GM21528 (cell line): ENCODE data around the gene ANKRD11.
A peak's percentile ranks its signal among the peaks of the same experiment; 100 is the strongest.
"Not testable (repeated sequence)": the region's sequence is repeated elsewhere in the genome, so short reads cannot be mapped to it uniquely, and the experiment has no call there.

Source experiments
- ATAC-seq: cut with Tn5 transposase; IDR thresholded peaks from one replicate; pipeline ENCODE4 v1.9.1; 2021; ENCODE audit warnings: mild to moderate bottlenecking, moderate library complexity; ENCODE audit not compliant: unreplicated experiment, low FRiP score

Gene ANKRD11

DNA sequence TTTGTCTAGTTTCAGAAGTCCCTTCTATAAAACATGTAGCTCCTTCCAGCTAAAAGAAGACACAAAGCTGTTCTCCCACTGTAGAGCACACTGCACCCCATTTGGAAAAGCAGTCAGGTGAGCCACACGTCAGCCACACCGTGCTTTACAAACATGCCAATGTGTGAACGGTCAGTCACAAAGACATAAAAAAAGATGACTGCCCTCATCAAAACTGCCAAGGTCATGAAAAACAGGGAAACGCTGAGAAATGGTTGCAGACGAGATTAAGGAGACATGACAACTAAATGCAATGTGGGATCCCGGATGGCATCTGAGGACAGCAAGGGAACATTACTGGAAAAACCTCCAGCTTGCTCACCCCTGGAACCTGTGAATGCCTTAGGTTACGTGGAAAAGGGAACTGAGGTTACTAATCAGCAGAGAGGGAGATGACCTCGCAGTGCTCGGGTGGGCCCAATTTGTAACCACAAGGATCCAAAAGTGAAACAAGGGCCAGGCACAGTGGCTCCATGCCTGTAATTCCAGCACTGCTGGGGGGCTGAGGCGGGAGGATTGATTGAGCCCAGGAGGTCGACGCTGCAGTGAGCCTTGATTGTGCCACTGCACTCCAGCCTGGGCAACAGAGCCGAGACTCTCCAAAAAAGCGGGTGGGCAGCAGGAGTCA lies 8.1 kb downstream of the ANKRD11 start:
- no peak for ATAC-seq

DNA sequence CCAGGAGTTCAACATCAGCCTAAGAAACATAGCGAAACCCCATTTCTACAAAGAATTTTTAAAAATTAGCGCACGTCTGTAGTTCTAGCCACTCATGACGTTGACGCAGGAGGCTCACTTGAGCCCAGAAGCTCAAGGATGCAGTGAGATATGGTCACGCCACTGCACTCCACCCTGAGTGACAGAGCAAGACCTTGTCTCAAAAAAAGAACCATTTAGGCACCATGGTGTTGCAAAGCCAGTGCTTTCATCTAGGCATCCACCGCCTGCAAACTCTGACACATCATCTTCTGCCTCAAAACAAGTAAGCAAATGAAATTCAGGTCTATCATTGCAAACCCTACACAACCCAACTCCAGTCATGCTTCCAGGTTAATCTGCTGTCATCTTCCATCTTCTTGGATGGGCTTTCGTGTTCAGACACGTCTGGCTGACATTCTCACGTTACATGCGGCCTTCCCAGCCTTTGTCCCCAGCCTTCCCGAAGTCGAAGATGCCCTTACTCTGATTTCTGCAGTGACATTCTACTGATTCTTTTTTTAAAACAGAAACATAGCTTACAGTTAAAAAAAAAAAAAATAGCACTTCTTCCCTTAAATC lies 8.9 kb downstream of the ANKRD11 start:
- ATAC-seq, result no peak

DNA sequence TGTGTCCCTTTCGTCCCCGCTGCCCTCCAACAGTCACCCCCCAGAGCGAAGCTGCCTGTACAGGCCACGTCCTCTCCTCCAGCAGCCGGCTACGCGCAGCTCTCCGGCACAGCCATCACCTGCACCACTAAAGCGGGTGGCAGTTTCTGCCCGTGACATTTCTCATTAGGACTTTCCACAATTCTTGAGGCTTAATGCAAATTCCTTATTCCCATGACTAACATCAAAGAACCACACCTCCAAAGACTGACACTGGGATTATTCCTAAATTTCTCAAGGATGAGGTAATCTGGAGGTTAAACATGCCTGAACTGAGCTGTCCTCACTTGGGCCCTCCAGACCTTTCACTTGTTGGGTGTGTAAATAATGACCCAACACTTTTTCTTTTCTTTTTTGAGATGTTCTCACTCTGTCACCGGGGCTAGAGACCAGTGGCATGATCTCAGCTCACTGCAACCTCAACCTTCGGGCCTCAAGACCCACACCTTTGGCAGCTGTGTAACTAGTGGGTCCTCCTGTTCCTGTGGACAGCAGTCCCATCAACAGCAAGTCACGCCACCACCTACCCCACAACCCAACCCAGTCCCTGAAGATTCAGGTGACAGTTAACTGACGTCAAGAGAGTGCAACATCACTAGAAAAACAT lies 11.7 kb downstream of the ANKRD11 start:
- ATAC-seq, result no peak

DNA sequence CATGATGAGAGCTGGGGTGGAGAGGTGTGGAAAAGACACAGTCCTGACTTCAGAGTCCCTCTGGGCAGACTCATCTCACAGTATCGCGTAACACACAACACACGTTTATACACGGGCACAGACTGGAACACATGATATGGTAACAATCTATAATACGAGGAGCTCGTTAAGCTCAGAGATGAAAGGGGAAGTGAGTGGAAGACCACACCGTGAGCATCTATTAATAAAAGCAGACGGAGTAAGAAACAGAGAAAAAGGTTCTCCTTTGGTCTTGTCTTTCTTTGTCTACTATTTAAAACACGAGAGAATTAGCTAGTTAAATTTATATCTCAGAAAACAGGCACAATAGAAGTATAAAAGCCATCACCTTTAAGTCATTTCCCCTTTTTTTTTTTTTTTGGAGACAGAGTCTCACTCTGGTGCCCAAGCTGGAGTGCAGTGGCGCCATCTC lies 13.5 kb downstream of the ANKRD11 start:
- peak; percentile 56 for ATAC-seq

DNA sequence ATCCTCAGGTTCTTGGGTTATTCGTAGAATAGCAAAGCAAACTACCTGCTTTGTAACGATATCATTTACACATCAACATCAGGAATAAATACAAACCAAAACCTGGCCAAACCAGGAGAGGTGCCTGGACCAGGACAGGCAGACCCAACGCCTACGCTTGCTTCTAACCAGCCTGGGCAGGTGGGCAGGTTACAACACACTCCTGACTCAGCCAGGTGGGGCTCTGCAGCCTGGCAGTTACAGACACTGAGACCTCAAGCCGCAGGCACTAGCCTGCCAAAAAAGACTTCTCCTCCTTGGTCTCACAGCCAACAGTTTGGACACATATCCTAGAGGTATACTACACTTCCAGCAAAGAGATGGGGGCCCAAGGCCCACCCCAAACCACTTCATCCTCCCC lies 14.0 kb downstream of the ANKRD11 start:
- peak; percentile 18 for ATAC-seq

DNA sequence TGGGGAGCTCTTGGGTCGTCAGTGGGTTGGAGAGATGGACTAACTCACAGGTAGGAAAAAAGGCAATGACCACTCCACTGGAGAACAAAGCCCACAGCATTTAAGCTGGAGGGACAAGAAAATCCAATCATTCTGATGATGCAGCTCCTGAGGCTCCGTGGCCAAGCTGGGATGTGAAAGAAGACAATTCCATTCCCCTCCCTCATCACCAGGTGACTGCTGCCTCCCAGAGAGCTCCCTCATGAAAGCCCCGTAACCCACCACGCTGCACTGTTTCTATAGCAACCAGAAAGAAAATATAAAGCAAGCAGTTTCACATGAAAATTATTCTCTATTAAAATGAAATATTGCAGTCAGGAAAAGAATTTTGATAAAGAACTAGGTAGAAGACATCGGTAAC lies 15.2 kb downstream of the ANKRD11 start:
- ATAC-seq, result no peak

DNA sequence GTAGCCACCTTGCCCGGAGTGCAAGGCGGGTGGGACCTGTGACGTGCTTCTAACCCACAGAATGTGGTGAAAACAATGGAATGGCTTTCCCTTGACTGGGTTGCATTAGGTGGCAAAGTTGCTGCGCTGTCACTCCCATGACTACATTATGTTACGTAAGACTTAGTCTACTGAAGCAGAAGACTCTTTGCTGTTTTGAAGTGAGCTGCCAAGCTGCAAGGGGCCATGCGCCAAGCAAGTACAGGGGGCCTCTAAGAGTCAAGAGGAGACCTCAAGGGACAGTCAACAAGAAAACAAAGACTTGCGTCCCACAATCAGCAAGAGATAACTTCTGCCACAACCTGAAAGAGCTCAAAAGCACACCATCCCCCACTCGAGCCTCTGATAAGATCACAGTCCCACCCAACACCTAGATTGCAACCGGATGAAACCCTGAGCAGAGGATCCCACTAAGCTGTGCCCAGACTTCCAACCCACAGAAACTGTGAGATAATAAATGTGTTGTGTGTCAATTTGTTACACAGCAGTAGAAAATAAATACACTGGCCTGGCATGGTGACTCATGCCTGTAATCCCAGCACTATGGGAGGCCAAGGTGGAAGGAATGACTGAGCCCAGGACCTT lies 16.5 kb downstream of the ANKRD11 start:
- no peak for ATAC-seq

DNA sequence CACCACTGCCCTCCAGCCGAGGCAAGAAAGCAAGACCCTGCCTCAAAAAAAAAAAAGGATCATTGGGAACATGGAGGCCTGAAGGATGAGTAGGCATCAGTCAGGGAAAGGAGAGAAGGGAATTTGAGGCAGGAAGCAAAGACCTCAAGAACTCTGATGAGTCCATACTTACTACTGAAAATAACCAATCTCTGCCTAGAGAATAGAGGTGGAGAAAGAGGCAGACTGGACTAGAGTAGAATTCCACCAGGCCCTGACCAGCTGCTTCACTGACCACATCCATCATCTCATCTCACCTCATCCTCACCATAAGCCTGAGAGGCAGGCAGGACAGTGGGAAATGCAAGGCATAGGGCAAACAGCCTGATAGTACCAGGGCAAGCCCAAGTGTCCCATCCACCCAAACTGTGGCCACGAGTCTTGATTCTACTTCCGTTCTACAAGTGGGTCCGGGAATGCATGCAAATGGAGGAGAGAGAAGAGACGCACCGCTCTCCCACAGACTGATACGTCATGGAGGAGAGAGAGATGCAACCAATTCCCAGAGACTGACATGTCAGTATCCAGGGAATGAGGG lies 17.1 kb downstream of the ANKRD11 start:
- ATAC-seq, result no peak

DNA sequence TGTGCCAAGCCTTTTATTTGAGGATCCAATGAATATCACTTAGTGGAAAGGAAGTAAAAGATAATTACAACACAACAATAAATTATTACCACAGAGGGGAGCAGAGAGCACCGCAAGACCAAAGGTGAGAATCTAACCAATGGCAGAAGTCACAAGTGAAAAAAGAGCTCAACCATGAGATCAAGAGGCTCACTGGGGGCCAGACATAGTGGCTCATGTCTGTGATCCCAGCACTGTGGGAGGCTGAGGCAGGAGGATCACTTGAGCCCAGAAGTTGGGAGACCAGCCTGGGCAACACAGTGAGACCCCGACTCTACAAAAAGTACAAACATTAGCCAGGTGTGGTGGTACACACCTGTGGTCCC lies 17.7 kb downstream of the ANKRD11 start:
- no peak for ATAC-seq

DNA sequence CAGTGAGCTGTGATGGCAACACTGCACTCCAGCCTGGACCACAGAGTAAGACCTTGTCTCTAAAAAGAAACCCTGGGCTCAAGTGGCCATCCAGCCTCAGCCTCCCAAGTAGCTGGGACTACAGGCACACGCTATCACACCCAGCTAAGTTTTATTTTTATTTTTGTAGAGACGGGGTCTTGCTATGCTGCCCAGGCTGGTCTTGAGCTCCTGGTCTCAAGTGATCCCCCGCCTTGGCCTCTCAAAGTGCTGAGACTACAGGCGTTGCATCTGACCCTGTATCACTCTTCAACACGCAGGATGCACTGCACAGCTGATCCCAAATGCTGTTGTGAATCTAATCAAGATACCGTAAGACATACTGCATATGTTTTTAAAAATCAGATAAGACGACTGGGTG lies 23.0 kb downstream of the ANKRD11 start:
- ATAC-seq, result no peak

DNA sequence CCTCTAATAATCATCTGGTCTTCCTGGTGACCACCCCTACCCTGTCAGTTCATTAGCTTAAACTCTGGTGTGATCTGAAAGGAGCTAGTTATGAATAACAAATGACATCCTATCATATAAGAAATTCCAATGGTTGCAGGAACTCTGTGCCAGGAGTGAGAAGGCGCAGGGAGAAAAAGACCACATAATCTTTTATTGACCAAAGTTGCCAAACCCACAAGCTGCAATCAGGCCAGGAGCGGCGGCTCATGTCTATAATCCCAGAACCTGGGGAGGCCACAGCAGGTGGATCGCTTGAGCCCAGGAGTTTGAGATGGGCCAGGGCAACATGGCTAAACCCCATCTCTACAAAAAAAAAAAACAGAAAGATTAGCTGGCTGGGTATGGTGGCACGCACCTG lies 23.4 kb downstream of the ANKRD11 start:
- no peak for ATAC-seq

DNA sequence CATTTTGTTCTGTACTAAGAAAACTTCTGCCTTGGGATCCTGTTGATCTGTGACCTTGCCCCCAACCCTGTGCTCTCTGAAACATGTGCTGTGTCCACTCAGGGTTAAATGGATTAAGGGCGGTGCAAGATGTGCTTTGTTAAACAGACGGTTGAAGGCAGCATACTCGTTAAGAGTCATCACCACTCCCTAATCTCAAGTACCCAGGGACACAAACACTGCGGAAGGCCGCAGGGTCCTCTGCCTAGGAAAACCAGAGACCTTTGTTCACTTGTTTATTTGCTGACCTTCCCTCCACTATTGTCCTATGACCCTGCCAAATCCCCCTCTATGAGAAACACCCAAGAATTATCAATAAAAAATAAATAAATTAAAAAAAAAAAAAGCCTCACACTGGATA lies 27.0 kb downstream of the ANKRD11 start:
- ATAC-seq, result not testable (repeated sequence)

DNA sequence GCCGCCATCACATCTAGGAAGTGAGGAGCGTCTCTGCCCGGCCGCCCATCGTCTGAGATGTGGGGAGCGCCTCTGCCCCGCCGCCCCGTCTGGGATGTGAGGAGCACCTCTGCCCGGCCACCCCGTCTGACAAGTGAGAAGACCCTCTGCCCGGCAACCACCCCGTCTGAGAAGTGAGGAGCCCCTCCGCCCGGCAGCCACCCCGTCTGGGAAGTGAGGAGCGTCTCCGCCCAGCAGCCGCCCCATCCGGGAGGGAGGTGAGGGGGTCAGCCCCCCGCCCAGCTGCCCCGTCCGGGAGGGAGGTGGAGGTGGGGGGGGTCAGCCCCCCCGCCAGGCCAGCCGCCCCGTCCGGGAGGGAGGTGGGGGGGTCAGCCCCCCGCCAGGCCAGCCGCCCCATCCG lies 27.7 kb downstream of the ANKRD11 start:
- not testable (repeated sequence) for ATAC-seq

DNA sequence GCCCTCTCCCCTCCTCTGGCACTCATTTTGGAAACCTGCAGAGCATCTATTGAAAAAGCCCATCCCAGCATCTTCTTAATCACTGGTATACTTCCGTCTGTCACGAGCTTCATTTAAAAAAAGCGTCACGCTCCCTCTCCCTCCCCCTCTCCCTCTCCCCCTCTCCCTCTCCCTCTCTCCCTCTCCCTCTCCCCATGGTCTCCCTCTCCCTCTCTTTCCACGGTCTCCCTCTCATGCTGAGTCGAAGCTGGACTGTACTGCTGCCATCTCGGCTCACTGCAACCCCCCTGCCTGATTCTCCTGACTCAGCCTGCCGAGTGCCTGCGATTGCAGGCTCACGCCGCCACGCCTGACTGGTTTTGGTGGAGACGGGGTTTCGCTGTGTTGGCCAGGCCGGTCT lies 28.5 kb downstream of the ANKRD11 start:
- ATAC-seq, result not testable (repeated sequence)

DNA sequence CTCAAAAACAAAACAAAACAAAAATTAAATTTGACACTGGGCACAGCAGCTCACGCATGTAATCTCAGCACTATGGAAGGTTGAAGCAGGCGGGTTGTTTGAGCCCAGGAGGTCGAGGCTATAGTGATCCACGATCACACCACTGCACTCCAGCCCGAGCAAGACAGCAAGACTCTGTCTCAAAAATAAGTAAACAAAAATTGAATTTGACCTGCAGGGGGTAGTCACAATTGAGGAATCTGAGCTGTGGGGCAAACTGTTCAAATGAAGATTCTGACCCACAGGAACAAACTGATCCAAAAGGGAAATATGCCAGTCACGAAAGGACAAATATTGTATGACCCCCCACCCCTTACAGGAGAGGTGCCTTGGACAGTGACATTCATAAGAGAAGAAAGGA lies 29.8 kb downstream of the ANKRD11 start:
- ATAC-seq, result no peak

DNA sequence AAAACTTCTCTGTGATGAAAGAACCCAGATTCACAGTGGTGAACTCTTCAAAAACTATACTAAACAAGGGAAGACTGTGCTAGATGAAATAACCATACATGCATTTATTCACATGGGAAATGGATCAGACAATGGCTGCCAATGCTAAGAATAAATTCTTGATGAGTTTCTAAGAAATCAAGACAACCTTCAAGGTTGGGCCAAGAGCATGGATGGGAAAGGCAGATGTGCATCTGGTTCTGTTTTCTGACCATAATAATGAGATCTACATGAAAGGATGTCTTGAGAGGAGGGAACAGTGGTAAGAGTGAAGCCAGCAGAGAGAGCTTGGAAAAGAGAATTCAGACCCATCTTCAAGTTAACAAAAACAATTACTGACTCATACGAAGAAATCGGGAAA lies 31.4 kb downstream of the ANKRD11 start:
- ATAC-seq, result no peak

DNA sequence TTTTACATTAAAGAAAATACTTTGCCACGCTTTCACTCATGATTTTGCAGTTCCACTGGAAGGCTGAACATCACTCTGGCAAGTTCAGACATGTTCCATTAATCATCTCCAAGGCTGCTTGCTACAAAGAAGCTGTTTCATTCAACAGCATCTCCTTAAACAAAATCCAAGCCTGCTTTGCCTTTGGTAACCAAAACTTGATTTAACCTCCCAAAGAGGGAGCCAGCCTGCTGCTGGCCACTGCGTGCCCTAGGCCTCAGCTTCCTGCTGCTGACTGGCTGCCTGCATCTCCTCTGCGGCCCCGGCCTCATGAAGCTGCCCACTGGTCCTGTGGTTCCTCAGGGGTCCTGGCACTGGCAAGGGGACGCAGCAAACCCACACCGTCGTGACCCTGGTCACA lies 31.8 kb downstream of the ANKRD11 start:
- ATAC-seq, result no peak

DNA sequence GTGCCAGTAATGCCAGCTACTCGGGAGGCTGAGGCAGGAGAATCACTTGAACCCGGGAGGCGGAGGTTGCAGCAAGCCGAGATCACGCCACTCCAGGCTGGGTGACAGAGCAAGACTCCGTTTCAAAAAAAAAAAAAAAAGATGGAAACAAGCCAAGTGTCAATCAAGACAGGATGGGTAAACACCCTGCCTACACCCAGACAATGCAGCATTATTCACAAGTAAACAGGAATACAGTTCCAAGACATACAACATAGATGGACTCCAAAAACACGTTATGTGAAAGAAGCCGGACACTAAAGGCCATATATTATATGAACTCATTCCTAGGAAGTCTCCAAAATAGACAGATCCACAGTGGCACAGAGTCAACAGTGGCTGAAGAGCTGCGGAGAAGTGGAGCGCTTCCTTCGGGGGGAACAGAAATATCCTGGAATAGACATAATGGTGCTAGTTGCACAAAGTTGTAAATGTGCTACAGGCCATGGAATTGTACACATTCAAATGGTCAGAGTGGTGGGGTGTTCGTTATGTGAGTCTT lies 33.9 kb downstream of the ANKRD11 start:
- ATAC-seq, result no peak

DNA sequence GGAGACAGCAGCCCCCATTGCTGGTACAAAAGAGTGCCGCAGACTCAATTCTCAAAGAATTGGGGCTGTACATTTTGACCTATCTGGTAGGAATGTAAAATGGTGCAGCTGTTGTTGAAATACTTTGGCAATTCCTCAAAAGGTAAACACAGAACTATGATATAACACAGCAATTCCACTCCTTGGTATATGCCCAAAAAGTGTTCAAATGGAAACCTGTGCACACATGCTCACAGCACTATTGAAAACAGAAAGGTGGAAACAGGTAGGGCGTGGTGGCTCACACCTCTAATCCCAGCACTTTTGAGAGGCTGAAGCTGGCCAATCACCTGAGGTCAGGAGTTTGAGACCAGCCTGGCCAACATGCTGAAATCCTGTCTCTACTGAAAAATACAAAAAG lies 34.7 kb downstream of the ANKRD11 start:
- ATAC-seq, result no peak

DNA sequence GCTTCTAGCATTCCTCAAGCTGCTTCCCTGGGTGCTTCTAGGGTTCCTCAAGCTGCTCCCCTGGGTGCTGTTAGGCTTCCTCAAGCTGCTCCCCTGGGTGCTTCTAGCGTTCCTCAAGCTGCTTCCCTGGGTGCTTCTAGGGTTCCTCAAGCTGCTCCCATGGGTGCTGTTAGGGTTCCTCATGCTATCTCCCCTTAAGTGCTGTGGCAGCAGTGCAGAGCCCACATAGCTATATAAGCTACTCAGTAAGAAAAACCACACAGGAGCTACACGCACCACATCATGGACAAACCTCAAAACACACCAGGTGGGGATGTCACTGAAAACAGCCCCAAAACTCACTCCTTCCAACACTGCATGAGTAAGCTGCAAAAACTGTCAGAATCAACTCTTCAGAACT lies 35.2 kb downstream of the ANKRD11 start:
- ATAC-seq, result no peak
